Coronary artery (tissue), 2 donors: ENCODE results near the gene C2orf68.
A peak's percentile ranks its signal among the peaks of the same experiment; 100 is the strongest.
"Not testable (repeated sequence)": the region's sequence is repeated elsewhere in the genome, so short reads cannot be mapped to it uniquely, and the experiment has no call there.

Experiments
- DNase-seq: peaks from one replicate; pipeline ENCODE4 v3.0.0-alpha.2; 2017; ENCODE audit warnings: low spot score
- H3K27ac ChIP-seq, 2 donors: fragments of 200-600 bp; sonication (generic); one replicate each; pipeline ENCODE4 v1.5.1; 2016 to 2019
- H3K4me3 ChIP-seq: fragments of 200-600 bp; sonication (generic); 2 replicates; pipeline ENCODE4 v1.5.1; 2016; ENCODE audit warnings: mild to moderate bottlenecking, moderate library complexity
- CTCF ChIP-seq: fragments of 200-600 bp; sonication (generic); IDR thresholded peaks from one replicate; pipeline ENCODE4 v1.5.1; 2019; ENCODE audit warnings: antibody characterized with exemption

The C2orf68 gene

GRCh38 chr2:85561280-85562212 lies 50.3 kb downstream of the C2orf68 start, which contains the start of gene GGCX:
Gene GGCX, minus strand, starts transcription at chr2:85561493. Its CDS starts 65 bp downstream, at chr2:85561428.
- Histone ChIP-seq H3K27ac (peak within 1 kb of the TSS; percentile 79 to 91), H3K4me3 (peak within 1 kb of the TSS; percentile 89)
- DNase-seq: peak; percentile 96
- no peak for TF ChIP-seq CTCF

- TF ChIP-seq CTCF: no peak
- no peak for DNase-seq
- Histone ChIP-seq H3K27ac (peak overlapping the region; percentile 79 to 91), H3K4me3 (peak overlapping the region; percentile 89)
Observed at GRCh38 chr2:85560812-85561279, 51.0 kb downstream of the C2orf68 start.

- not testable (repeated sequence) for H3K27ac ChIP-seq, DNase-seq
- peak overlapping the region; percentile 89 for H3K4me3 ChIP-seq
Observed at GRCh38 chr2:85560403-85560726, 51.5 kb downstream of the C2orf68 start.

GRCh38 chr2:85558160-85558559 lies 53.7 kb downstream of the C2orf68 start:
- Histone ChIP-seq H3K27ac (no peak overlapping the region), H3K4me3 (no peak overlapping the region)
- no peak for DNase-seq
- no peak for TF ChIP-seq CTCF

- DNase-seq: no peak
- no peak for TF ChIP-seq CTCF
- H3K4me3 ChIP-seq: no peak overlapping the region
Observed at GRCh38 chr2:85557130-85557529, 54.7 kb downstream of the C2orf68 start.

More at GRCh38 chr2:85557130-85557529, 54.7 kb downstream of the C2orf68 start:
- no peak overlapping the region for H3K27ac ChIP-seq
